GM19438 (cell line): ENCODE results near the gene GOLGA1.

Source experiments
- ATAC-seq: cut with Tn5 transposase; IDR thresholded peaks from one replicate; pipeline ENCODE4 v1.9.1; 2021; ENCODE audit warnings: low read depth; ENCODE audit not compliant: unreplicated experiment

GOLGA1 gene

GRCh38 chr9:124886866-124887492 is 53.9 kb downstream of the GOLGA1 start:
- no peak for ATAC-seq

GRCh38 chr9:124886461-124886860 is 54.4 kb downstream of the GOLGA1 start:
- no peak for ATAC-seq

- no peak for ATAC-seq
Observed at GRCh38 chr9:124885551-124885950, 55.3 kb downstream of the GOLGA1 start.

- no peak for ATAC-seq
Observed at GRCh38 chr9:124884376-124884775, 56.5 kb downstream of the GOLGA1 start.

- no peak for ATAC-seq
Observed at GRCh38 chr9:124882231-124882630, 58.7 kb downstream of the GOLGA1 start.

- ATAC-seq, result no peak
Observed at GRCh38 chr9:124881138-124881743, 59.6 kb downstream of the GOLGA1 start.

- ATAC-seq, result no peak
Observed at GRCh38 chr9:124880501-124880900, 60.4 kb downstream of the GOLGA1 start.

- no peak for ATAC-seq
Observed at GRCh38 chr9:124879226-124879625, 61.7 kb downstream of the GOLGA1 start.

DNA sequence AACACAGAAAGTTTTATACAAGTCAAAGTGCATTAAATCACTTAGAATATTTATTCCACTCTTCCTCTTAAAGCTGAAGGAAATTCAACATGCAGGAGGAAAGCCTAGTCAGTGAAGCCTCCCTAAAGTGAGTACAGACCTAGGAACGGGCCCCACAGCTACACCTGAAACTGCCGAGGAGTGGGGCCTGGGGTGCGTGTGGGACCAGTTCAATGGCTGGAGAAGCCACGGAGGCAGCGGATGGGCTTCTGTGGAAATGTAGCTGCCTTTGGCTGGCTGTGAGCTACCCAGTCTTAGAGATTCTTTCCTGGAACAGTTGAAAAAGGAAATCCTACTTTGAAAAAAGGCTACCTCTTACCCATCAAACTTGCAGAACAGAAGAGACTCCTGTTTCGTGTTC is 62.4 kb downstream of the GOLGA1 start:
- ATAC-seq, result no peak

GRCh38 chr9:124878021-124878420 is 62.9 kb downstream of the GOLGA1 start:
- no peak for ATAC-seq

GRCh38 chr9:124877021-124877782 is 63.7 kb downstream of the GOLGA1 start:
- ATAC-seq, result no peak

GRCh38 chr9:124875501-124875900 is 65.4 kb downstream of the GOLGA1 start:
- no peak for ATAC-seq

DNA sequence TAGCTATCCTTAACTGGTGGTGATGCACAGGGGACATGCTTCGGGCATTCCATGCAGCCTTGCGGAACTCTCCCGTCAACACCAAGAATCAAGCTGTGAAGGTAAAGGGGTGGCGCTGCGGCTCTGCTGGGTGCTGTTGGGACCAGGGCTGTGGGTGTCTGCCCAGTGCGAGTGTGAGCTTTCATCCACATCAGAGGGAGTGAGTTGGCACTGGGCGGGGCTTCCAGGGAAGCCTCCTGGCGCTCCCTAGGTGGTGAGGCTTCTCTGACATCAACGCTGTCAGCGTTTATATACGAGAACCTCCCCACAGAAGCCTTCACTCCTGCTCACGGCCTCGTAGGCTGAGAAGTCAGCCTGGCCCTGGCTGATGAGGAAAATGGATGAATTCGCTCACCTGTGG is 67.2 kb downstream of the GOLGA1 start:
- no peak for ATAC-seq

- ATAC-seq, result no peak
Observed at GRCh38 chr9:124871156-124871561, 69.7 kb downstream of the GOLGA1 start.

DNA sequence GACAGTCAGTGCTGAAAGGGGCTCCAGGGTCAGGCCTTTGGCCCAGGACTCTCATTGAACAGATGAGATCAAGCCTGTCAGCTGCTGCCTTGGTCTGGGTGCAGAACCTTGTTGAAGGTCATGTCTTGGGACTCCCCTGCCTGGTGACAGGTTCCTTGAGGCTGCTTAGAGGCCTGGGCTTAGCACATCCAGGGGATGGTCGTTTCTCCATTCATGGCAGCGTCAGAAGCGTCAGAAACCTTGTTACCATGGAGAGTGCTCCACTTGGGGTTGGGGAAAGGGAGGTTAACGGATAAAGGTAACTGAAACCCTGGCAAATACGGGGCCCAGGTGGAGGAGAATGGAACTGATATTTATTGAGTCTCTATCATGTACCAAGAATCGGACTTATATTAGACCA is 70.2 kb downstream of the GOLGA1 start:
- no peak for ATAC-seq

GRCh38 chr9:124869986-124870560 is 70.8 kb downstream of the GOLGA1 start:
- ATAC-seq, result peak; percentile 25

DNA sequence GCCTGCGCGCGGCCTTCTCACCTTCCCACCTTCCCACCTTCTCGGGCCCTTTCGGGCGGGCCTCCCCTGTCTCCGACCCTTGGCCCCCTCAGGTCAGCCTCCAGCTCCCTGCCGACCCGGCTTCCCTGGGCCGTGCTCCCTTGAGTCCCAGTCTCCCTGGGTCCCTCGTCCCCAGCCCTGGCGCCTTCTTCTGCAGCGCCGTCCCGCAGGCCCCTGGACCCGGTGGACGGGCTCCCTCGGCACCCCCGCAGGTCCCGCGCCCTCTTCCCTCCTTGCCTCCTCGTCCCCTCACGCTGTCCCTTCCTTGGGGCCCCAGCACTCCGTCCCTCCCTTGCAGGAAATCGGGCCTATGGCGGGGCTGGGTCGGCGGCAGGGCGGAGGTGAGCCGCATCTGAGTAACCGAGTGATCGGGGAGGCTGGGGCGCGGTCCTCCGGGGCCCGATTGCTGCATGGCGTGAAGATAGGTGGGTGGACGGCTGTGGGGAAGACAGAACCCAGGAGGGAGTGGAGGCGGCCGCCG is 71.4 kb downstream of the GOLGA1 start:
- peak; percentile 10 for ATAC-seq

GRCh38 chr9:124868511-124869465 is 72.1 kb downstream of the GOLGA1 start:
- ATAC-seq, result peak; percentile 52

- no peak for ATAC-seq
Observed at GRCh38 chr9:124863371-124863871, 77.5 kb downstream of the GOLGA1 start.
